Measurements from ENCODE around the gene GPR3. TPM values are rescaled to one million over a fixed set of nuclear protein-coding genes. Genes with fewer than 3 reads are reported as not detected.

GPR3 gene
- total RNA-seq, 1 experiment from 2014 or later, result 4.7 TPM

DNA sequence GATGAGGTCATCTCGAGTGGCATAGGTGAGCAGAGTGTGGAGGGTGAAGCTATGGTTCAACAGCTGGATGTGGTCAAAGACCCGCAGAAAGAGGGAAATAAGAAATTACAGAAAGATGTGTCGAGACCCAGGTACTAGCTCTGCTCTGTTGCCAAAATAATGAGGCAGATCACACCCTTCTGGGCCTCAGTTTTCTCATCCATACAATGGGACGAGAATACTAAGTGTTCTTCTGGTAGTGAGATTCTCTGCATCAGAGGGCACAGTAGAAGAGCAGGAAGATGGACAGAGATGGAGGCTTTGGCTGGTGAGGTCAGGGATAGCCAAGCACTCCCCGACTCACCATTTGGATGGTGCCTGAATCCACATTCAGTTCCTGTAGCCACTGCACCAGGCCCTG lies 36.7 kb upstream of the GPR3 start:
- Histone ChIP-seq H3K36me3 (ENCODE audit: low read depth, low read length) (peaks cover 12% of the 10 kb centered on the region), H3F3A (ENCODE audit: low read length, unreplicated experiment) (no peaks in the 10 kb centered on the region), H3K27me3 (ENCODE audit: low read length) (no peaks in the 10 kb centered on the region), H3K4me3 (ENCODE audit: low read length) (no peak overlapping the region), H3K4me2 (ENCODE audit: low read length) (no peak overlapping the region), H3K9me2 (replicated peaks; ENCODE audit: low read length) (no peaks in the 10 kb centered on the region), H3K79me2 (ENCODE audit: low read length) (no peaks in the 10 kb centered on the region), H4K20me1 (ENCODE audit: low read length) (no peaks in the 10 kb centered on the region), H2AFZ (ENCODE audit: low read length) (no peak overlapping the region), H3K27ac (ENCODE audit: low read length) (no peak overlapping the region), H3K9me3 (ENCODE audit: low read length) (no peaks in the 10 kb centered on the region), H3K9ac (ENCODE audit: low read length) (no peak overlapping the region), H3K4me1 (ENCODE audit: insufficient read depth, low read length) (no peaks in the 10 kb centered on the region)
- no peak for DNase-seq
- ATAC-seq, result no peak
- no TSS peak for BruUV-seq (replicated peaks)
- intact Hi-C loops (cut with micrococcal nuclease), result no loop called here
- POLR2A ChIA-PET (ENCODE audit: unreplicated experiment), result no interaction called here
- CTCF ChIA-PET, result no interaction called here
- TF ChIP-seq EZH2phosphoT487 (IDR thresholded peaks at IDR 0.05; ENCODE audit: borderline replicate concordance, low read length), result no peak
- TF ChIP-seq EZH2 (IDR thresholded peaks at IDR 0.05; ENCODE audit: low read length, unreplicated experiment), result no peak
- TF ChIP-seq, protein P1, sequence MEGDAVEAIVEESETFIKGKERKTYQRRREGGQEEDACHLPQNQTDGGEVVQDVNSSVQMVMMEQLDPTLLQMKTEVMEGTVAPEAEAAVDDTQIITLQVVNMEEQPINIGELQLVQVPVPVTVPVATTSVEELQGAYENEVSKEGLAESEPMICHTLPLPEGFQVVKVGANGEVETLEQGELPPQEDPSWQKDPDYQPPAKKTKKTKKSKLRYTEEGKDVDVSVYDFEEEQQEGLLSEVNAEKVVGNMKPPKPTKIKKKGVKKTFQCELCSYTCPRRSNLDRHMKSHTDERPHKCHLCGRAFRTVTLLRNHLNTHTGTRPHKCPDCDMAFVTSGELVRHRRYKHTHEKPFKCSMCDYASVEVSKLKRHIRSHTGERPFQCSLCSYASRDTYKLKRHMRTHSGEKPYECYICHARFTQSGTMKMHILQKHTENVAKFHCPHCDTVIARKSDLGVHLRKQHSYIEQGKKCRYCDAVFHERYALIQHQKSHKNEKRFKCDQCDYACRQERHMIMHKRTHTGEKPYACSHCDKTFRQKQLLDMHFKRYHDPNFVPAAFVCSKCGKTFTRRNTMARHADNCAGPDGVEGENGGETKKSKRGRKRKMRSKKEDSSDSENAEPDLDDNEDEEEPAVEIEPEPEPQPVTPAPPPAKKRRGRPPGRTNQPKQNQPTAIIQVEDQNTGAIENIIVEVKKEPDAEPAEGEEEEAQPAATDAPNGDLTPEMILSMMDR (conservative IDR thresholded peaks at IDR 0.05; ENCODE audit: low read depth, low read length), result no peak

- Histone ChIP-seq H4K20me1 (ENCODE audit: low read length) (no peaks in the 10 kb centered on the region), H3F3A (ENCODE audit: low read length, unreplicated experiment) (no peaks in the 10 kb centered on the region), H3K9ac (ENCODE audit: low read length) (no peak overlapping the region), H3K4me1 (ENCODE audit: insufficient read depth, low read length) (no peaks in the 10 kb centered on the region), H3K36me3 (ENCODE audit: low read depth, low read length) (peaks cover 12% of the 10 kb centered on the region), H2AFZ (ENCODE audit: low read length) (no peak overlapping the region), H3K4me3 (ENCODE audit: low read length) (no peak overlapping the region), H3K27ac (ENCODE audit: low read length) (no peak overlapping the region), H3K9me2 (replicated peaks; ENCODE audit: low read length) (no peaks in the 10 kb centered on the region), H3K27me3 (ENCODE audit: low read length) (no peaks in the 10 kb centered on the region), H3K79me2 (ENCODE audit: low read length) (no peaks in the 10 kb centered on the region), H3K9me3 (ENCODE audit: low read length) (no peaks in the 10 kb centered on the region), H3K4me2 (ENCODE audit: low read length) (no peak overlapping the region)
- ChIA-PET POLR2A (ENCODE audit: unreplicated experiment) (no interaction called here), CTCF (no interaction called here)
- DNase-seq (no peak), ATAC-seq (no peak)
- intact Hi-C loops (cut with micrococcal nuclease), result no loop called here
- BruUV-seq (replicated peaks), result no TSS peak
- TF ChIP-seq EZH2phosphoT487 (IDR thresholded peaks at IDR 0.05; ENCODE audit: borderline replicate concordance, low read length) (no peak), EZH2 (IDR thresholded peaks at IDR 0.05; ENCODE audit: low read length, unreplicated experiment) (no peak)
- TF ChIP-seq, protein P1 (conservative IDR thresholded peaks at IDR 0.05; ENCODE audit: low read depth, low read length), result no peak
Measured at GRCh38 chr1:27356277-27356618, 36.2 kb upstream of the GPR3 start.

- DNase-seq (no peak), ATAC-seq (no peak)
- no peaks in the 10 kb centered on the region for H3F3A ChIP-seq (ENCODE audit: low read length, unreplicated experiment)
- intact Hi-C loops (cut with micrococcal nuclease), result no loop called here
- ChIA-PET CTCF (no interaction called here), POLR2A (ENCODE audit: unreplicated experiment) (no interaction called here)
- H3K4me2 ChIP-seq (ENCODE audit: low read length), result no peak overlapping the region
- H3K36me3 ChIP-seq (ENCODE audit: low read depth, low read length), result peaks cover 12% of the 10 kb centered on the region
- TF ChIP-seq, protein P1 (conservative IDR thresholded peaks at IDR 0.05; ENCODE audit: low read depth, low read length), result no peak
- TF ChIP-seq EZH2phosphoT487 (IDR thresholded peaks at IDR 0.05; ENCODE audit: borderline replicate concordance, low read length), result no peak
- no peak for TF ChIP-seq EZH2 (IDR thresholded peaks at IDR 0.05; ENCODE audit: low read length, unreplicated experiment)
- no peaks in the 10 kb centered on the region for H3K79me2 ChIP-seq (ENCODE audit: low read length)
- no peaks in the 10 kb centered on the region for H3K4me1 ChIP-seq (ENCODE audit: insufficient read depth, low read length)
- H3K4me3 ChIP-seq (ENCODE audit: low read length), result no peak overlapping the region
- no peak overlapping the region for H2AFZ ChIP-seq (ENCODE audit: low read length)
- no peaks in the 10 kb centered on the region for H3K9me2 ChIP-seq (replicated peaks; ENCODE audit: low read length)
- H3K9me3 ChIP-seq (ENCODE audit: low read length), result no peaks in the 10 kb centered on the region
- H3K27ac ChIP-seq (ENCODE audit: low read length), result no peak overlapping the region
- no TSS peak for BruUV-seq (replicated peaks)
- no peaks in the 10 kb centered on the region for H4K20me1 ChIP-seq (ENCODE audit: low read length)
- no peaks in the 10 kb centered on the region for H3K27me3 ChIP-seq (ENCODE audit: low read length)
- no peak overlapping the region for H3K9ac ChIP-seq (ENCODE audit: low read length)
Measured at GRCh38 chr1:27356619-27357280, 35.7 kb upstream of the GPR3 start.

Data from PC-3 (cell line).